Measurements from ENCODE around the gene SPRED1.

The SPRED1 gene

GRCh38 chr15:38283010-38283409 is 30.4 kb downstream of the SPRED1 start:
- DNase-seq (ENCODE audit: low spot score), result no peak

GRCh38 chr15:38285456-38285855 is 32.8 kb downstream of the SPRED1 start:
- DNase-seq (ENCODE audit: low spot score), result no peak

GRCh38 chr15:38294126-38294525 is 41.5 kb downstream of the SPRED1 start:
- no peak for DNase-seq (ENCODE audit: low spot score)

GRCh38 chr15:38297623-38298388 is 45.2 kb downstream of the SPRED1 start:
- no peak for DNase-seq (ENCODE audit: low spot score)

GRCh38 chr15:38299216-38299615 is 46.6 kb downstream of the SPRED1 start:
- DNase-seq (ENCODE audit: low spot score), result no peak

- DNase-seq (ENCODE audit: low spot score), result no peak
Observed at GRCh38 chr15:38300395-38300794, 47.8 kb downstream of the SPRED1 start.

- DNase-seq (ENCODE audit: low spot score), result no peak
Observed at GRCh38 chr15:38304481-38304880, 51.8 kb downstream of the SPRED1 start.

- DNase-seq (ENCODE audit: low spot score), result no peak
Observed at GRCh38 chr15:38307251-38307650, 54.6 kb downstream of the SPRED1 start.

GRCh38 chr15:38307861-38308641 is 55.4 kb downstream of the SPRED1 start:
- no peak for DNase-seq (ENCODE audit: low spot score)

GRCh38 chr15:38308797-38309196 is 56.2 kb downstream of the SPRED1 start:
- no peak for DNase-seq (ENCODE audit: low spot score)

- DNase-seq (ENCODE audit: low spot score), result no peak
Observed at GRCh38 chr15:38312190-38312589, 59.6 kb downstream of the SPRED1 start.

- no peak for DNase-seq (ENCODE audit: low spot score)
Observed at GRCh38 chr15:38316311-38316710, 63.7 kb downstream of the SPRED1 start.

- DNase-seq (ENCODE audit: low spot score), result no peak
Observed at GRCh38 chr15:38320181-38320580, 67.5 kb downstream of the SPRED1 start.

- DNase-seq (ENCODE audit: low spot score), result no peak
Observed at GRCh38 chr15:38320866-38321265, 68.2 kb downstream of the SPRED1 start.

- DNase-seq (ENCODE audit: low spot score), result no peak
Observed at GRCh38 chr15:38323895-38324294, 71.3 kb downstream of the SPRED1 start.

GRCh38 chr15:38324939-38325647 is 72.5 kb downstream of the SPRED1 start:
- DNase-seq (ENCODE audit: low spot score), result no peak

GRCh38 chr15:38325648-38325990 is 73.0 kb downstream of the SPRED1 start:
- DNase-seq (ENCODE audit: low spot score), result no peak

- DNase-seq (ENCODE audit: low spot score), result no peak
Observed at GRCh38 chr15:38332711-38333110, 80.1 kb downstream of the SPRED1 start.

GRCh38 chr15:38335116-38335515 is 82.5 kb downstream of the SPRED1 start:
- no peak for DNase-seq (ENCODE audit: low spot score)

- DNase-seq (ENCODE audit: low spot score), result no peak
Observed at GRCh38 chr15:38344351-38344750, 91.7 kb downstream of the SPRED1 start.

- no peak for DNase-seq (ENCODE audit: low spot score)
Observed at GRCh38 chr15:38349251-38349650, 96.6 kb downstream of the SPRED1 start.

GRCh38 chr15:38351466-38351865 is 98.8 kb downstream of the SPRED1 start:
- DNase-seq (ENCODE audit: low spot score), result no peak
